Measurements from ENCODE around the gene CEP131. TPM values are rescaled to one million over a fixed set of nuclear protein-coding genes. Genes with fewer than 3 reads are reported as not detected.

Gene CEP131
- total RNA-seq, 1 donor from 2014 or later = 12.2 TPM

- no peak overlapping the region for H3K4me3 Mint-ChIP-seq (ENCODE audit: unreplicated experiment)
- H3K27ac Mint-ChIP-seq (ENCODE audit: unreplicated experiment) = peak overlapping the region; percentile 23
- H3K9me3 Mint-ChIP-seq (ENCODE audit: unreplicated experiment) = no peaks in the 10 kb centered on the region
- peaks cover 5% of the 10 kb centered on the region for H3K36me3 Mint-ChIP-seq (ENCODE audit: unreplicated experiment)
- H3K27me3 Mint-ChIP-seq (ENCODE audit: unreplicated experiment) = no peaks in the 10 kb centered on the region
- DNase-seq (ENCODE audit: extremely low spot score, unreplicated experiment) = no peak
- TF ChIP-seq CTCF (IDR thresholded peaks at IDR 0.05) = no peak
- H3K4me1 Mint-ChIP-seq (ENCODE audit: unreplicated experiment) = peaks cover 10% of the 10 kb centered on the region
These were observed 22.4 kb upstream of the CEP131 start for GRCh38 chr17:81245024-81245664.

DNA sequence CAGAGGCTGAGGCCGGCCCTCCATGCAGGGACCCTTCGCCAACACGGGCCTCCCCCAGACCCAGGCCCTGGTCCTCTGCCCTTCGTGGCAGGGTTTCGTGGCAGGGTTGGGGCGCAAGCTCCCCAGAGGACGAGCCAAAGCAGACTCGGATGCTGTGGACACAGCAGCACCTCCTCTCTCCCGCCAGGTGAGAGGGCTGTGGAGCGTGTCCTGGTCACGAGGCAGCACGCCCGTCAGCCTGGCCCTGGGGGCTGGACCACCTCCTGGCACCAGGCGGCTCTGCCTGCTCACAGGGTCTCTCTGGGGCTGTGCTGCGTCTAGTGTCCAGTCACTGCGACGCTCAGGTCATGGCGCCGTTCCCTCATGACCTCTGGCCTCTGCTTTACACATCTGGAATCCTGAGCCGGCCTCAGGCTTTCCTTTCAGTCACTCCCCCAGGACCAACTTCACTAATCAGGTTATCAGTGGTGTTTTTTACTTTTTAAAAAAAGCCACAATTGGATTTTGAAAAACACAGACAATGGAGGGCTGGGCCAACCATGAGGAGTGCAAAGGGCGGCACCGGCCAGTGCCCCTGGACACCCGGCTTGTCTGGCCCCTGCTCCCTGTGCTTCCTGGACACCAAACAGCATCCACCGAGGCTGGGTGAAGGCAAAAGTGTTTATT lies 21.7 kb upstream of the CEP131 start:
- H3K27me3 Mint-ChIP-seq (ENCODE audit: unreplicated experiment) = no peaks in the 10 kb centered on the region
- no peak for DNase-seq (ENCODE audit: extremely low spot score, unreplicated experiment)
- H3K36me3 Mint-ChIP-seq (ENCODE audit: unreplicated experiment) = peaks cover 5% of the 10 kb centered on the region
- H3K4me3 Mint-ChIP-seq (ENCODE audit: unreplicated experiment) = no peak overlapping the region
- H3K27ac Mint-ChIP-seq (ENCODE audit: unreplicated experiment) = peak overlapping the region; percentile 23
- H3K9me3 Mint-ChIP-seq (ENCODE audit: unreplicated experiment) = no peaks in the 10 kb centered on the region
- peaks cover 13% of the 10 kb centered on the region for H3K4me1 Mint-ChIP-seq (ENCODE audit: unreplicated experiment)
- no peak for TF ChIP-seq CTCF (IDR thresholded peaks at IDR 0.05)

DNA sequence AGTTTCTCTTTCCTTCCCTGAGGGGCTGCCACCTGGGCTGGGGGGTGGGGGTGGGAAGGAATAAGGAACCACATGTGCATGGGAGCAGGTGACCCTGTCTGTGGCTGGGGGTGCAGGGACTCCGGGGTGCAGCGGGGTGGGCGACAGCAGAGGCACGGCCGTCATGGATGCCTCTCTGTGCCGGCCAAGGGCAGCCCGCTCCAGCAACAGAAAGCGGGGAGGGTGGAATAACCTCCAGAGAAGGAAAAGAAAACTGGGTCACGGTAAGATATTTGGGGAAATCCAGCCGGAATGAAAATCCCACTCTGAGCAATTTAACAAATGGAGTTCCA lies 20.5 kb upstream of the CEP131 start:
- Mint-ChIP-seq H3K4me1 (ENCODE audit: unreplicated experiment) (peaks cover 13% of the 10 kb centered on the region), H3K27ac (ENCODE audit: unreplicated experiment) (no peak overlapping the region), H3K27me3 (ENCODE audit: unreplicated experiment) (no peaks in the 10 kb centered on the region), H3K36me3 (ENCODE audit: unreplicated experiment) (peaks cover 3% of the 10 kb centered on the region), H3K4me3 (ENCODE audit: unreplicated experiment) (no peak overlapping the region), H3K9me3 (ENCODE audit: unreplicated experiment) (no peaks in the 10 kb centered on the region)
- TF ChIP-seq CTCF (IDR thresholded peaks at IDR 0.05) = no peak
- DNase-seq (ENCODE audit: extremely low spot score, unreplicated experiment) = no peak

DNA sequence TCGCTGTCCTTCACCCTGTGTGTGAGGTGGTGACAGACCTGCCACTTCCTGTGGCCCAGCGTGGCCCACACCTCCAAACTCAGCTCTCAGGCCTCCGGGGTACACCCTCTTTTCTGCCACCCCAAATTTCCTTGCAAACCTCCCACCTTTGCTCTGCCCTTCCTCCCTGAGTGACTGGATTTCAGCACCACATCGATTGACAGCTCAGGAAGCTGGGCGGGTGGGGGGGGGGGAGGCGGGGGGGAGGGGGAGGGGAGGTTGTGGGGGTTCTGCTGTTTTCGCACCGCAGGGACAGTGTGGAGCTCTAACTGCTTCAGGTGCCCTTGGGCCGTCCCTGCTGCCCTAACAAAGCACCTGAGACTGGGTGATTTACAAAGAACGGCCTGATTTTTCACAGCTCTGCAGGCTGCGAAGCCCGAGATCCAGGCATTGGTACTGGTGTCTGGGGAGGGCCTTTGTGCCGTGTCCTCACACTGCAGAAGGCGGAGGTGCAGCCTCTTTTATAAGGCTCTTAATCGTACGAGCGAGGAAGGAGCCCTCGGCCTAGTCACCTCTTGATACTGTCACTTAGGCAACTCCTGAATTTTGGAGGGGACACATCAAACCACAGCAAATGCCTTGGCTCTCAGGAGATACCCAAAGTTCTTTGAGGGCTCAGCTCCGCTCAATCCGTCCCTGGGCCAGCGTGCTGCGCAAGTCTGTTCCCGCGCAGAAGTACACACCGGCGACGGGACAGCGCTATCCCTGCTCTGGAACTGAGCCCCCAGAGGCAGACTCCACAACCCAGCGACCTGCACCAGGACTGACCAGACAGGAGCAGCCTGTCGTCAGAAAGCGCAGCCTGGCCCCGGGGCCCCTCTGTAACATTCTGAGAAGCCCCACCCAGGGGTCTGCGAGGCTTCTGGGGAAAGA lies 19.9 kb upstream of the CEP131 start:
- Mint-ChIP-seq H3K9me3 (ENCODE audit: unreplicated experiment) (no peaks in the 10 kb centered on the region), H3K4me1 (ENCODE audit: unreplicated experiment) (peaks cover 19% of the 10 kb centered on the region), H3K36me3 (ENCODE audit: unreplicated experiment) (peaks cover 3% of the 10 kb centered on the region), H3K4me3 (ENCODE audit: unreplicated experiment) (no peak overlapping the region), H3K27me3 (ENCODE audit: unreplicated experiment) (no peaks in the 10 kb centered on the region), H3K27ac (ENCODE audit: unreplicated experiment) (no peak overlapping the region)
- no peak for DNase-seq (ENCODE audit: extremely low spot score, unreplicated experiment)
- no peak for TF ChIP-seq CTCF (IDR thresholded peaks at IDR 0.05)

All from osteocyte (in vitro differentiated cells).